ENCODE results near the gene CHST5.
"Not testable (repeated sequence)": the region's sequence is repeated elsewhere in the genome, so short reads cannot be mapped to it uniquely, and the experiment has no call there.

CHST5 gene

GRCh38 chr16:75514296-75514695, 21.6 kb downstream of the CHST5 start:
- no peaks in the 10 kb centered on the region for H3K36me3 Mint-ChIP-seq
- no peak for DNase-seq (ENCODE audit: low spot score in 2 of 2)
- H3K9me3 Mint-ChIP-seq = no peaks in the 10 kb centered on the region
- H3K27me3 Mint-ChIP-seq = no peaks in the 10 kb centered on the region
- no peak overlapping the region for H3K27ac Mint-ChIP-seq
- no peak overlapping the region for H3K4me3 Mint-ChIP-seq
- ATAC-seq (ENCODE audit: low read depth) = no peak
- H3K4me1 Mint-ChIP-seq = peaks cover 9% of the 10 kb centered on the region

DNA sequence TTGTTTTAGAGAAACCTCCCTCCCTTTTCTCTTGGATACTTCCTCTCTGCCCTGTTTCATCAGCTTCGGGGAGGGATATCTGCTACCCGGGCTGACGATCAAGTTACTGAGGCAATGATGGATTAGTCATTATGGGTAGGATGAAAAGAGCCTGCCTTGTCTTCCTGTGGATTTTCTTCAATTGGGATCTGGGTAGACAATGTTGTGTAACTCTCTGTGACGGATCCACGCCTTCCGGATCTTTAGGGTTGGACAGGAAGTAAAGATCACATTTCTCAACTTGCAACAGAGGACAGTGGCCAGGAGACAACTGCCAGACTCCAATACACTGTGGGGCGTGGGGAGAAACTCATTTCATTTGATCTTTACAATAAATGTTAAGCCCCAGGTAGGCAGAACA, 29.3 kb downstream of the CHST5 start:
- Mint-ChIP-seq H3K4me3 (no peak overlapping the region), H3K9me3 (no peaks in the 10 kb centered on the region), H3K27me3 (peaks cover 13% of the 10 kb centered on the region), H3K4me1 (no peaks in the 10 kb centered on the region), H3K36me3 (no peaks in the 10 kb centered on the region), H3K27ac (no peak overlapping the region)
- no peak for ATAC-seq (ENCODE audit: low read depth)
- DNase-seq (ENCODE audit: low spot score in 2 of 2) = no peak

GRCh38 chr16:75506107-75506506, 29.8 kb downstream of the CHST5 start:
- no peaks in the 10 kb centered on the region for H3K9me3 Mint-ChIP-seq

GRCh38 chr16:75503801-75504200, 32.1 kb downstream of the CHST5 start:
- H3K36me3 Mint-ChIP-seq = no peaks in the 10 kb centered on the region
- H3K4me1 Mint-ChIP-seq = no peaks in the 10 kb centered on the region
- no peak overlapping the region for H3K4me3 Mint-ChIP-seq
- DNase-seq (ENCODE audit: low spot score in 2 of 2) (no peak), ATAC-seq (ENCODE audit: low read depth) (no peak)
- H3K9me3 Mint-ChIP-seq = no peaks in the 10 kb centered on the region
- no peak overlapping the region for H3K27ac Mint-ChIP-seq
- peaks cover 16% of the 10 kb centered on the region for H3K27me3 Mint-ChIP-seq

More at GRCh38 chr16:75506107-75506506, 29.8 kb downstream of the CHST5 start:
- H3K4me1 Mint-ChIP-seq = no peaks in the 10 kb centered on the region
- ATAC-seq (ENCODE audit: low read depth) (no peak), DNase-seq (ENCODE audit: low spot score in 2 of 2) (no peak)
- H3K4me3 Mint-ChIP-seq = no peak overlapping the region
- peaks cover 13% of the 10 kb centered on the region for H3K27me3 Mint-ChIP-seq
- no peaks in the 10 kb centered on the region for H3K36me3 Mint-ChIP-seq
- no peak overlapping the region for H3K27ac Mint-ChIP-seq

DNA sequence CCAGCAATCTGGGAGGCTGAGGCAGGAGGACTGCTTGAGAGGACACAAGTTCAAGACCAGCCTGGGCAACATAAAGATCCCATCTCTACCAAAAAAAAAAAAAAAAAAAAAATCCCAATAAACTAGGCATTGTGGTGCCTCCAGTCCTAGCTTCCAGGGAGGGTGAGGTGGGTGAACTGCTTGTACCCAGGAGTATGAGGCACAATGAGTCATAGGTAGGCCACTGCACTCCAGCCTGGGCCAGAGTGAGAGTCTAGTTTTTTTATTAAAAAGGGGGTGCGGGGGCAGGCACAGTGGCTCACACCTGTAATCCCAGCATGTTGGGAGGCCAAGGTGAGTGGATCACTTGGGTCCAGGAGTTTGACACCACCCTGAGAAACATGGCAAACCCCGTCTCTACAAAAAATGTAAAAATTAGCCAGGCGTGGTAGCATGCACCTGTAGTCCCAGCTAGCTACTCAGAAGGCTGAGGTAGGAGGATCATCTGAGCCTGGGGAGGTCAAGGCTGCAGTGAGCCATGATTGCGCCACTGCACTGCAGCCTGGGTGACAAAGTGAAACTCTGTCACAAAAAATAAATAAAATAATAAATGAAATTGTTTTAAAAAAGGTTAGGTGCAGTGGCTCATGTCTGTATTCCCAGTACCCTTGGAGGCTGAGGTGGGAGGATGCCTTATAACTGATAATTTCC, 32.8 kb downstream of the CHST5 start:
- DNase-seq (ENCODE audit: low spot score in 2 of 2) (no peak), ATAC-seq (ENCODE audit: low read depth) (no peak)
- peaks cover 14% of the 10 kb centered on the region for H3K27me3 Mint-ChIP-seq
- no peaks in the 10 kb centered on the region for H3K4me1 Mint-ChIP-seq
- no peak overlapping the region for H3K27ac Mint-ChIP-seq
- no peaks in the 10 kb centered on the region for H3K36me3 Mint-ChIP-seq
- no peak overlapping the region for H3K4me3 Mint-ChIP-seq
- H3K9me3 Mint-ChIP-seq = no peaks in the 10 kb centered on the region

- not testable (repeated sequence) for H3K4me1 Mint-ChIP-seq, H3K4me3 Mint-ChIP-seq
Measured at GRCh38 chr16:75501820-75502219, 34.1 kb downstream of the CHST5 start.

DNA sequence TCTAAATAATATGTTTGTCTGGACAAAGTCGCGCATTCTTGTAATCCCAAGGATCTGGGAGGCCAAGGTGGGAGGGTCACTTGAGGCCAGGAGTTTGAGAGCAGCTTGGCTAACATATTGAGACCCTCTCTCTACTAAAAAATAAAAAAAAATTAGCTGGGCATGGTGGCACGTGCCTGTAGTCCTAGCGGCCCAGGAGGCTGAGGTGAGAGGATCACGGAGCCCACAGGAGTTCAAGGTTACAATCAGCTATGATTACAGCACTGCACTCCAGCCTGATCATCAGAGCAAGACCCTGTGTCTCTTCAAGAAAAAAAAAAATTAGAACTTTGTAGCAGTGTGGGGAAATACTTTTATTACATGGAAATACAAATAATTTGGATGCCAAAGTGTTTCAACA, 34.5 kb downstream of the CHST5 start:
- Mint-ChIP-seq H3K9me3 (no peaks in the 10 kb centered on the region), H3K27ac (no peak overlapping the region), H3K4me1 (no peaks in the 10 kb centered on the region), H3K36me3 (no peaks in the 10 kb centered on the region), H3K27me3 (peaks cover 9% of the 10 kb centered on the region), H3K4me3 (no peak overlapping the region)
- ATAC-seq (ENCODE audit: low read depth) (no peak), DNase-seq (ENCODE audit: low spot score in 2 of 2) (no peak)

More at GRCh38 chr16:75501820-75502219, 34.1 kb downstream of the CHST5 start:
- ATAC-seq (ENCODE audit: low read depth); DNase-seq (ENCODE audit: low spot score in 2 of 2); H3K27ac Mint-ChIP-seq; H3K36me3 Mint-ChIP-seq; H3K9me3 Mint-ChIP-seq: not testable (repeated sequence)
- H3K27me3 Mint-ChIP-seq = peaks cover 14% of the 10 kb centered on the region

DNA sequence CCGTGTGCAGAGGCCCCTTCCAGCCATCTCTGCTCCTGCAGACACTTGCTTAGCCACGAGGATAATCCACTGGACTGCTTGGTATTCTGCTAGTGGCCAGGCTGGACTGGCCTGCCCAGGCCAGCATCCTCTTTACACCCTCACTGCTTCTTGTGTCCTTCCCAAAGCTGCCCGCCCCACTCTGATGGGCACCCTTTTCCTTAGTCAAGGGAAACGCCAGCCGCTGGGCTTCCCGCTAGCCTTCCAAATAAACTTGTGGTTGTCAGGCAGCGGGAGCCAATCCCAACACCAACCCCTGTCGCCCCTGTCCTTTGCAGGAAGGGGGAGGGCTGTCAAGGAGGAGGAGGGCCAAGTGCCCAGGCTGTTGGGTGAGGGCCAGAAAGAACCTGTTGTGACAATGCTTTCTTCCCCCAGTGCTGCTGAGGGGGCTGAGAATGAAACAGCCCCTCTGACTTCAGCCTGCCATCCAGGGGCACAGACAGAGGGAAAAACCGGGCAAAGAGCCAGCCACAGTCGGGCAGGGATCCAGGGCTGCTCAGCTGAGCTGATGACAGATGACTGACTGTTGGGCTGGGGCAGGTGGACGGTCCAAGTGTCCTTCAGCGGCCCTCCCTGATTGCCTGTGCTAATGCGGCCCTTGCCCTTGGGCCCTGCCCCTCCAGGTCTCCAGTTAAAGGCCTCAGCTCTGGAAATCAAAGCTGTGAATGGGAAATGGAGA, 37.1 kb downstream of the CHST5 start:
- not testable (repeated sequence) for ATAC-seq (ENCODE audit: low read depth); H3K27ac Mint-ChIP-seq; H3K4me3 Mint-ChIP-seq; H3K4me1 Mint-ChIP-seq; H3K9me3 Mint-ChIP-seq; H3K36me3 Mint-ChIP-seq; DNase-seq (ENCODE audit: low spot score in 2 of 2)
- peaks cover 11% of the 10 kb centered on the region for H3K27me3 Mint-ChIP-seq

DNA sequence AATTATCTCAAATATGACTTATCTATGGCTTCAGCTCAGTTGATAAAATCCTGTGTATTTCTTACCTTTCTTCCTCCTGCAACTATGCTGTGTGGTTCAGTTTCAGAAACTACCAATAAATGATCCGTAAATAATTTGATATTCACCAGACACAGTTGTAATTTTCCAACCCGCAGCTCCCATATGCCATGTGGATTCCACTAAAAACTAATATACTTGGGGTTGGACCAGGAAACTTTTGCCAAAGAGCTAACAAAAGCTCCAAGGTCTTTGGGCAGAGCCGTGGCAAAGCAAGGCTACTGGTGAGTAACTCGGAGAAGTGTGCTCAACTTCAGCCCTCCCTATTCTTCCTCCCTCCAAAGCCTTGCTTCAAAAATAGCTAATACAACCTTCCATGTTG, 38.4 kb downstream of the CHST5 start:
- no peaks in the 10 kb centered on the region for H3K36me3 Mint-ChIP-seq
- no peak overlapping the region for H3K27ac Mint-ChIP-seq
- no peak overlapping the region for H3K4me3 Mint-ChIP-seq
- peaks cover 4% of the 10 kb centered on the region for H3K4me1 Mint-ChIP-seq
- DNase-seq (ENCODE audit: low spot score in 2 of 2) (no peak), ATAC-seq (ENCODE audit: low read depth) (no peak)
- peaks cover 12% of the 10 kb centered on the region for H3K27me3 Mint-ChIP-seq
- H3K9me3 Mint-ChIP-seq = no peaks in the 10 kb centered on the region

- Mint-ChIP-seq H3K4me3 (peak within 1 kb of the TSS; percentile 61), H3K36me3 (no peaks in the 10 kb centered on the region), H3K4me1 (peaks cover 6% of the 10 kb centered on the region), H3K27ac (no peak within 1 kb of the TSS), H3K27me3 (peaks cover 9% of the 10 kb centered on the region), H3K9me3 (no peaks in the 10 kb centered on the region)
- ATAC-seq (ENCODE audit: low read depth) (peak; percentile 67), DNase-seq (ENCODE audit: low spot score in 2 of 2) (no peak)
Measured at GRCh38 chr16:75495076-75495674, 40.7 kb downstream of the CHST5 start, which contains the start of gene CHST6. TSS of gene CHST6 (minus strand) at chr16:75495441. CDS start at chr16:75479828, 15,613 bp downstream.

DNA sequence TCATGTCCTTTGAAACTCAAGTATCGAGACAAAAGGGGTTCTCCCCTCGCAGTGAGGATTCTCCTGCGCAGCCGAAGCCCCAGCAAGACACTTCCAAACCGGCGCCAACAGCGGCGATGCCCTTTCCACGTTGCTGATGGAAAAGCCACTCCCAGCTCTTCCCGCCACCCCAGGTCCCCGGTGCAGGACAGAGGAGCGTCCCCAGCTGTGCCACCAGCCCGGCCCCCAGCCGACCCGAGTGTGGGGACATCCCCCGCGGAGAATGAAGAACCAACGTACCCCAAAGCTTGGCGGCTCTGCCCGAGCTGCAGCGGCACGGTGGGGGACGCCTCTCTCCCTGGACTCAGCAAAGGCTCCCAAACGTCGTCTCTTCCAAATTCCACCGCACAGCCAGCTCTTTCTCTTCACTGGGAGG, 41.2 kb downstream of the CHST5 start:
- Mint-ChIP-seq H3K27me3 (peaks cover 8% of the 10 kb centered on the region), H3K4me1 (peaks cover 7% of the 10 kb centered on the region), H3K4me3 (peak overlapping the region; percentile 61), H3K27ac (no peak overlapping the region), H3K9me3 (no peaks in the 10 kb centered on the region), H3K36me3 (no peaks in the 10 kb centered on the region)
- ATAC-seq (ENCODE audit: low read depth) (peak; percentile 19), DNase-seq (ENCODE audit: low spot score in 2 of 2) (no peak)

DNA sequence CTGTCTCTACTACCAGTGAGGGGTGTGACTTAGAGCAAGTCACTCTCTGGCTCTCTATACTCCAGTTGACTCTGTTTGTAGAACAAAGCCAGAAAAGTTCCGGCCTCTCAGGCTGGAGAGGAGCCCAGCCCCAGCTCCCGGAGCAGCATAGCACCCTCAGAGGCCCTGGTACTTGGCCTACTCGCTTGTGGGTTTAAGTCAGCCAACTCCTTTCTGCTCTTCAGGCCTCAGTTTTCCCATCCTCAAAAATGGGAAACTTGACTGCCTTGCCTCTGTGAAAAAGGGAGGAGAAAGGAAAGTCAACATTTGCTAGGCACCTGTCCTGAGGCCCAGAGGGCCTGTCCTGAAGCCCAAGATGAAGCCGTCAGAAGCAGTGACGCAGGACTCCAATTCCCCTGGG, 41.7 kb downstream of the CHST5 start:
- Mint-ChIP-seq H3K9me3 (no peaks in the 10 kb centered on the region), H3K4me1 (peaks cover 7% of the 10 kb centered on the region), H3K4me3 (no peak overlapping the region), H3K27ac (no peak overlapping the region), H3K36me3 (no peaks in the 10 kb centered on the region), H3K27me3 (peaks cover 8% of the 10 kb centered on the region)
- ATAC-seq (ENCODE audit: low read depth) = no peak
- no peak for DNase-seq (ENCODE audit: low spot score in 2 of 2)

- H3K4me1 Mint-ChIP-seq = peaks cover 12% of the 10 kb centered on the region
- no peaks in the 10 kb centered on the region for H3K9me3 Mint-ChIP-seq
- ATAC-seq (ENCODE audit: low read depth) = no peak
- no peak overlapping the region for H3K27ac Mint-ChIP-seq
- peaks cover 11% of the 10 kb centered on the region for H3K27me3 Mint-ChIP-seq
- H3K4me3 Mint-ChIP-seq = no peak overlapping the region
- DNase-seq (ENCODE audit: low spot score in 2 of 2) = no peak
- H3K36me3 Mint-ChIP-seq = no peaks in the 10 kb centered on the region
Measured at GRCh38 chr16:75491876-75492275, 44.0 kb downstream of the CHST5 start.

GRCh38 chr16:75488322-75488721, 47.6 kb downstream of the CHST5 start:
- Mint-ChIP-seq H3K4me3 (no peak overlapping the region), H3K27ac (no peak overlapping the region), H3K27me3 (peaks cover 7% of the 10 kb centered on the region), H3K9me3 (no peaks in the 10 kb centered on the region), H3K4me1 (peaks cover 24% of the 10 kb centered on the region), H3K36me3 (no peaks in the 10 kb centered on the region)
- DNase-seq (ENCODE audit: low spot score in 2 of 2) (no peak), ATAC-seq (ENCODE audit: low read depth) (no peak)
